Measurements from ENCODE around the gene PDLIM4. TPM values are rescaled to one million over a fixed set of nuclear protein-coding genes. Genes with fewer than 3 reads are reported as not detected.

PDLIM4 gene
- polyA plus RNA-seq, 1 donor (not counting 4 experiments of a cell fraction or from before 2014, with no cell fraction given): 38.3 TPM

DNA sequence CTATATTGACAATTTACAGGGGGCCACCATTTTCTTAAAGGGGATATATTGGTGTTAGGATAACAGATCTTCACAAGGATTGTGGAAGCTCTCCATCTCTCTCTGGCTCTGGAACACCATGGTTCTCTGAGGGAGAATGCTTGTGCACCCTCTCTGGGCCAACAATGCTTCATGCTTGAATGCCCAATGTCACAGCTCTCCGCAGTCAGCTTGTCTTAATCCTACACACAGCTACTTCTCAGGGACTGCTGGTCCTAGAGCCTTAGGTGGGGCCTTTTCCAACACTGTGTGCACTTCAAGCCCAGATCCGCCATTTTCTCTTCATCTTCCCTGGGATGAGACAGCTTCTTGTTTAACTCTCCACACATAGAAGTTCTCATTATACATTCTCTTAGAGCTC lies 6.9 kb upstream of the PDLIM4 start:
- peaks cover 9% of the 10 kb centered on the region for H3K4me1 ChIP-seq (ENCODE audit: control insufficient read depth, extremely low read depth, insufficient read depth, low read length)
- no peak overlapping the region for H3K4me2 ChIP-seq (ENCODE audit: control insufficient read depth, extremely low read depth, insufficient read depth, low read depth, low read length)
- no peaks in the 10 kb centered on the region for H3K36me3 ChIP-seq (ENCODE audit: control insufficient read depth in 2 of 2, extremely low read depth in 1 of 2, insufficient read depth in 2 of 2, low read length in 2 of 2)
- no peaks in the 10 kb centered on the region for H3K79me2 ChIP-seq (ENCODE audit: control insufficient read depth, insufficient read depth, low read length)
- H3K27me3 ChIP-seq (ENCODE audit: control insufficient read depth, extremely low read depth, insufficient read depth, low read length): no peaks in the 10 kb centered on the region
- H3K9ac ChIP-seq (ENCODE audit: control insufficient read depth, extremely low read depth, insufficient read depth, low read length): no peak overlapping the region
- dilution Hi-C loops (cut with MboI; ENCODE audit: extremely low pct_ligation_motif_present, low sequenced_read_pairs): no loop called here
- no peaks in the 10 kb centered on the region for H3K9me3 ChIP-seq (ENCODE audit: control insufficient read depth, low read depth, low read length)
- DNase-seq (ENCODE audit: low read depth, low spot score) (no peak), FAIRE-seq (no peak)
- H3K4me3 ChIP-seq (ENCODE audit: control insufficient read depth in 2 of 3, extremely low read depth in 1 of 3, insufficient read depth in 2 of 3, low read depth in 1 of 3, low read length in 3 of 3): no peak overlapping the region
- H2AFZ ChIP-seq (ENCODE audit: control insufficient read depth, low read length): no peak overlapping the region
- no peak overlapping the region for H3K27ac ChIP-seq (ENCODE audit: control insufficient read depth, insufficient read depth, low read length)
- no peaks in the 10 kb centered on the region for H3K9me1 ChIP-seq (ENCODE audit: control insufficient read depth, extremely low read depth, insufficient read depth, low read length)
- TF ChIP-seq EZH2 (IDR thresholded peaks at IDR 0.05; ENCODE audit: low read length): no peak
- TF ChIP-seq, protein P1, sequence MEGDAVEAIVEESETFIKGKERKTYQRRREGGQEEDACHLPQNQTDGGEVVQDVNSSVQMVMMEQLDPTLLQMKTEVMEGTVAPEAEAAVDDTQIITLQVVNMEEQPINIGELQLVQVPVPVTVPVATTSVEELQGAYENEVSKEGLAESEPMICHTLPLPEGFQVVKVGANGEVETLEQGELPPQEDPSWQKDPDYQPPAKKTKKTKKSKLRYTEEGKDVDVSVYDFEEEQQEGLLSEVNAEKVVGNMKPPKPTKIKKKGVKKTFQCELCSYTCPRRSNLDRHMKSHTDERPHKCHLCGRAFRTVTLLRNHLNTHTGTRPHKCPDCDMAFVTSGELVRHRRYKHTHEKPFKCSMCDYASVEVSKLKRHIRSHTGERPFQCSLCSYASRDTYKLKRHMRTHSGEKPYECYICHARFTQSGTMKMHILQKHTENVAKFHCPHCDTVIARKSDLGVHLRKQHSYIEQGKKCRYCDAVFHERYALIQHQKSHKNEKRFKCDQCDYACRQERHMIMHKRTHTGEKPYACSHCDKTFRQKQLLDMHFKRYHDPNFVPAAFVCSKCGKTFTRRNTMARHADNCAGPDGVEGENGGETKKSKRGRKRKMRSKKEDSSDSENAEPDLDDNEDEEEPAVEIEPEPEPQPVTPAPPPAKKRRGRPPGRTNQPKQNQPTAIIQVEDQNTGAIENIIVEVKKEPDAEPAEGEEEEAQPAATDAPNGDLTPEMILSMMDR (optimal IDR thresholded peaks at IDR 0.05 in 1 of 3, IDR thresholded peaks at IDR 0.05 in 1 of 3, conservative IDR thresholded peaks at IDR 0.05 in 1 of 3; ENCODE audit: extremely low read depth in 1 of 3, insufficient read depth in 2 of 3, low read length in 3 of 3): no peak
- H4K20me1 ChIP-seq (ENCODE audit: control insufficient read depth, extremely low read depth, insufficient read depth, low read length): no peaks in the 10 kb centered on the region

DNA sequence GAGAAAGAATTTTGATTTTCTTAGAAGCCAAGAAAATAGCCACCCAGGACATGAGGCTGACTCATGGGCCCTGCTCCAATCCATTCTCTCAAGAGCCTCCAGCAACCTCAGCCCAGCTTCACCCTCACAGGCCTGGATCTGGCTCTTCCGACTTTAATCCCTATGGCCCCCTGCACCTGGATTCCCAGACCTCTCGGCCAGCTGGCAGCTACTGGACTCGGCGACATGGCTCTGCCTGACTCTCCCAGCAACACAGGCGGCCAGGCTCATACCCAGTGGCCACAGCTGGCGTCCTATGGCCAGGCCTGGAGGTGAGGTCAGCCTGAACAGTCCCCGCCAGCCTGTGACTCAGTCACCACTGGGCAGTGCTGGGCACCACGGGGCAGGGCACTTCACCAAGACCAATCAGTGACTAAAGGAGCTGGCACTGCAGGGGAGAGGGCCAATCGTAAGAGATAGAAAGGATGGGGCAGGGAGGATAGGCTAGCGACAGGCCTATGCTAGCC lies 6.2 kb upstream of the PDLIM4 start:
- Histone ChIP-seq H4K20me1 (ENCODE audit: control insufficient read depth, extremely low read depth, insufficient read depth, low read length) (no peaks in the 10 kb centered on the region), H3K79me2 (ENCODE audit: control insufficient read depth, insufficient read depth, low read length) (no peaks in the 10 kb centered on the region), H3K27me3 (ENCODE audit: control insufficient read depth, extremely low read depth, insufficient read depth, low read length) (no peaks in the 10 kb centered on the region), H3K9me3 (ENCODE audit: control insufficient read depth, low read depth, low read length) (no peaks in the 10 kb centered on the region), H3K27ac (ENCODE audit: control insufficient read depth, insufficient read depth, low read length) (no peak overlapping the region), H3K9ac (ENCODE audit: control insufficient read depth, extremely low read depth, insufficient read depth, low read length) (no peak overlapping the region), H3K4me1 (ENCODE audit: control insufficient read depth, extremely low read depth, insufficient read depth, low read length) (peaks cover 9% of the 10 kb centered on the region), H3K4me3 (ENCODE audit: control insufficient read depth in 2 of 3, extremely low read depth in 1 of 3, insufficient read depth in 2 of 3, low read depth in 1 of 3, low read length in 3 of 3) (no peak overlapping the region), H2AFZ (ENCODE audit: control insufficient read depth, low read length) (no peak overlapping the region), H3K9me1 (ENCODE audit: control insufficient read depth, extremely low read depth, insufficient read depth, low read length) (no peaks in the 10 kb centered on the region), H3K36me3 (ENCODE audit: control insufficient read depth in 2 of 2, extremely low read depth in 1 of 2, insufficient read depth in 2 of 2, low read length in 2 of 2) (no peaks in the 10 kb centered on the region), H3K4me2 (ENCODE audit: control insufficient read depth, extremely low read depth, insufficient read depth, low read depth, low read length) (no peak overlapping the region)
- FAIRE-seq (no peak), DNase-seq (ENCODE audit: low read depth, low spot score) (no peak)
- TF ChIP-seq EZH2 (IDR thresholded peaks at IDR 0.05; ENCODE audit: low read length): no peak
- dilution Hi-C loops (cut with MboI; ENCODE audit: extremely low pct_ligation_motif_present, low sequenced_read_pairs): no loop called here

DNA sequence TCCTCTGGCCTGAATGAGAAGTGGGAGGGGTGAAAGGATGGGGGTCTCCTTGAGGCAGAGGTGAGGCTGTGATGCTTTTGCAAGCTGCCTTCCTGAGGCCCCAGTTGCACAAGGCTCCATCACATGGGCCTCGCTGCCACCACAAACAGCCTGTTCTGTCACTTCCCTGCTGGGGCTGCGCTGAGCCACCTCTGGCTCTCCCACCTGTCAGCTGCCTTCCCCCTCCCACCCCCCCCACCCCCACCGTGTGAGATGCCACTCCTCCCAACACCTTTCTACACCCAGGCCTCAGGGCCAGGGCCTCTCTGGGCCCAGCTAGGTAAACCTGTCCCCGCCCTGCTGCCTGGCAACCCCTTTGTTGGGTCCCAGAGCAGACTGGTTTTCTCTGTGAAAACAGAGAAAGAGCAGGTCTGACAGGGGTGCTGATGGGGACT lies 4.5 kb upstream of the PDLIM4 start:
- TF ChIP-seq EZH2 (IDR thresholded peaks at IDR 0.05; ENCODE audit: low read length): no peak
- TF ChIP-seq, protein P1 (optimal IDR thresholded peaks at IDR 0.05 in 1 of 3, IDR thresholded peaks at IDR 0.05 in 1 of 3, conservative IDR thresholded peaks at IDR 0.05 in 1 of 3; ENCODE audit: extremely low read depth in 1 of 3, insufficient read depth in 2 of 3, low read length in 3 of 3): no peak
- Histone ChIP-seq H3K9ac (ENCODE audit: control insufficient read depth, extremely low read depth, insufficient read depth, low read length) (no peak overlapping the region), H3K27ac (ENCODE audit: control insufficient read depth, insufficient read depth, low read length) (no peak overlapping the region), H3K36me3 (ENCODE audit: control insufficient read depth in 2 of 2, extremely low read depth in 1 of 2, insufficient read depth in 2 of 2, low read length in 2 of 2) (no peaks in the 10 kb centered on the region), H3K27me3 (ENCODE audit: control insufficient read depth, extremely low read depth, insufficient read depth, low read length) (no peaks in the 10 kb centered on the region), H4K20me1 (ENCODE audit: control insufficient read depth, extremely low read depth, insufficient read depth, low read length) (no peaks in the 10 kb centered on the region), H3K9me3 (ENCODE audit: control insufficient read depth, low read depth, low read length) (no peaks in the 10 kb centered on the region), H3K79me2 (ENCODE audit: control insufficient read depth, insufficient read depth, low read length) (peaks cover 5% of the 10 kb centered on the region), H3K4me2 (ENCODE audit: control insufficient read depth, extremely low read depth, insufficient read depth, low read depth, low read length) (no peak overlapping the region), H3K9me1 (ENCODE audit: control insufficient read depth, extremely low read depth, insufficient read depth, low read length) (no peaks in the 10 kb centered on the region), H3K4me1 (ENCODE audit: control insufficient read depth, extremely low read depth, insufficient read depth, low read length) (peaks cover 10% of the 10 kb centered on the region), H2AFZ (ENCODE audit: control insufficient read depth, low read length) (no peak overlapping the region), H3K4me3 (ENCODE audit: control insufficient read depth in 2 of 3, extremely low read depth in 1 of 3, insufficient read depth in 2 of 3, low read depth in 1 of 3, low read length in 3 of 3) (no peak overlapping the region)
- dilution Hi-C loops (cut with MboI; ENCODE audit: extremely low pct_ligation_motif_present, low sequenced_read_pairs): no loop called here
- FAIRE-seq: no peak
- no peak for DNase-seq (ENCODE audit: low read depth, low spot score)

Data from keratinocyte (primary cell).